GM18526 (cell line): ENCODE results near the gene MEIS2.

ENCODE experiments used
- POLR2A ChIP-seq: IDR thresholded peaks from 3 replicates; pipeline ENCODE4 v1.6.1; 2011; ENCODE audit not compliant: insufficient read length; ENCODE audit errors: extremely low read depth

Gene MEIS2

GRCh38 chr15:36940636-36941260, 159.6 kb downstream of the MEIS2 start:
- TF ChIP-seq POLR2A = no peak

- no peak for TF ChIP-seq POLR2A
Measured at GRCh38 chr15:36940219-36940618, 160.1 kb downstream of the MEIS2 start.

GRCh38 chr15:36938764-36939163, 161.6 kb downstream of the MEIS2 start:
- no peak for TF ChIP-seq POLR2A

- no peak for TF ChIP-seq POLR2A
Measured at GRCh38 chr15:36938131-36938530, 162.2 kb downstream of the MEIS2 start.

- no peak for TF ChIP-seq POLR2A
Measured at GRCh38 chr15:36936613-36937012, 163.7 kb downstream of the MEIS2 start.

- no peak for TF ChIP-seq POLR2A
Measured at GRCh38 chr15:36933255-36933990, 166.9 kb downstream of the MEIS2 start.

GRCh38 chr15:36932070-36932469, 168.3 kb downstream of the MEIS2 start:
- TF ChIP-seq POLR2A = no peak

GRCh38 chr15:36931434-36931833, 168.9 kb downstream of the MEIS2 start:
- no peak for TF ChIP-seq POLR2A

GRCh38 chr15:36926427-36926825, 173.9 kb downstream of the MEIS2 start:
- TF ChIP-seq POLR2A = no peak

GRCh38 chr15:36925653-36926426, 174.5 kb downstream of the MEIS2 start:
- TF ChIP-seq POLR2A = no peak

- TF ChIP-seq POLR2A = no peak
Measured at GRCh38 chr15:36925049-36925448, 175.3 kb downstream of the MEIS2 start.

- TF ChIP-seq POLR2A = no peak
Measured at GRCh38 chr15:36924034-36924433, 176.3 kb downstream of the MEIS2 start.

GRCh38 chr15:36921484-36922091, 178.8 kb downstream of the MEIS2 start:
- TF ChIP-seq POLR2A = no peak

- TF ChIP-seq POLR2A = no peak
Measured at GRCh38 chr15:36917411-36918267, 182.7 kb downstream of the MEIS2 start.
